ENCODE data around the gene WIPF2. TPM values are rescaled to one million over a fixed set of nuclear protein-coding genes. Genes with fewer than 3 reads are reported as not detected.
A peak's percentile ranks its signal among the peaks of the same experiment; 100 is the strongest.

The WIPF2 gene
- total and polyA plus RNA-seq, 2 donors (not counting 1 experiment from before 2014, with no cell fraction given) = 7.7 to 48.4 TPM

DNA sequence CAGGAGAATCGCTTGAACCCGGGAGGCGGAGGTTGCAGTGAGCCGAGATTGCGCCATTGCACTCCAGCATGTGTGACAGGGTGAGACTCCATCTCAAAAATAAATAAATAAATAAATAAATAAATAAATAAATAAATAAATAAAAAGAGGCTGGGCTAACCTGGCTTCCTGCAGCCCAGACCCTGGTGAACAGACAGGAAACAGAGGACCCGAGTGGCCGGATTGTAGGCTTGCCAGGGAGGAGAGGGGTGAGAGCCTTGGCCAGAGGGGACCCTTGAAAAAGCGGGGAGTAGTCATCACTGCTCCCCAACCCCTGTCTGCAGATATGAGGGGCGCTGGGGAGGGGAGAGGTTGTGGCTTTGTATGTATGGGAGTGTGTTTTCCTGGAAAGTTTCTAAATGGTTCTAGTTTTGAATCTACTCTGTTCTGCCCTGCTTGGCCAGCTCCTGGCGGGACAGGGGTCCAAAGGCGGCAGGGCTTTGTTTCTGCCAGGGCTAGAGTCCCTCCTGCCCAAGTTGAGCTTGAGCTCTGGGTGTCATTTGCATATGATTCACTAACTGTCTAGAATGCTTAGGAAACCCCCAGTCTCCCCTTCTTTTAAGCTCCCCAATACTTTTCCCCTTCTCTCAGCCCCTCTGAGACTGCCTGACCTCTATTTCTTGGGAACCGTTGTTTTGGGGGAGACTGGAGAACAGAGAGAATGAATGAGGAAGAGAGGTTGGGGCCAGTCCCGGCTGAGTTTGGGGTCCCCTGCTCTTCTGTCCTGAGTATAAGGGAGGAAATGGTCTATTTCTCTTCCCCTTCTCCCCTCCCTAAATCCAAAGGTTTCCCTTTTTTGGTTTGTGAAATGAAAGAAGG is 106.3 kb downstream of the WIPF2 start:
- Histone ChIP-seq H3K4me1 (ENCODE audit: control insufficient read depth in 2 of 2, insufficient read depth in 2 of 2, low read length in 2 of 2) (peaks cover 83 to 99% of the 10 kb centered on the region in 2 donors), H3K27me3 (replicated peaks in 1 of 4; ENCODE audit: control extremely low read depth in 1 of 4, control insufficient read depth in 3 of 4, insufficient read depth in 4 of 4, low read length in 3 of 4) (no peaks in the 10 kb centered on the region), H4K20me1 (ENCODE audit: control insufficient read depth, insufficient read depth, low read length, poor library complexity, severe bottlenecking) (no peaks in the 10 kb centered on the region), H3K4me2 (replicated peaks; ENCODE audit: low read depth, low read length, poor library complexity, severe bottlenecking) (peak overlapping the region; percentile 98), H3K4me3 (ENCODE audit: control extremely low read depth in 1 of 5, extremely low read depth in 1 of 5, insufficient read depth in 1 of 5, low read depth in 2 of 5, low read length in 4 of 5) (peak overlapping the region in 4 of 5 experiments; percentile 13 to 60 (median 26)), H2AFZ (ENCODE audit: insufficient read depth, low read depth, low read length, poor library complexity, severe bottlenecking) (no peak overlapping the region), H3K79me2 (ENCODE audit: control insufficient read depth, insufficient read depth, low read length) (peaks cover 99% of the 10 kb centered on the region), H3K27ac (ENCODE audit: low read length in 2 of 2) (peak overlapping the region; percentile 96), H3K9me3 (ENCODE audit: control extremely low read depth in 1 of 3, control insufficient read depth in 2 of 3, insufficient read depth in 1 of 3, low read length in 2 of 3) (no peaks in the 10 kb centered on the region), H3K36me3 (replicated peaks in 1 of 2; ENCODE audit: control extremely low read depth in 1 of 2, control insufficient read depth in 1 of 2, extremely low read depth in 1 of 2, insufficient read depth in 2 of 2, low read length in 1 of 2) (no peaks in the 10 kb centered on the region), H3K9ac (ENCODE audit: low read length) (peak overlapping the region; percentile 92)
- peak overlapping the region; percentile 97 for H3K4me3 Mint-ChIP-seq
- H3K27me3 Mint-ChIP-seq = no peaks in the 10 kb centered on the region
- H3K9me3 Mint-ChIP-seq (ENCODE audit: insufficient read depth) = no peaks in the 10 kb centered on the region
- intact Hi-C loops (cut with micrococcal nuclease) = loop anchor here (1.0 kb wide), 2 partner anchors 7 to 16 kb away; no protein-coding TSS in a partner anchor
- H3K27ac Mint-ChIP-seq = peak overlapping the region; percentile 100
- peaks cover 92% of the 10 kb centered on the region for H3K4me1 Mint-ChIP-seq
- no peak for TF ChIP-seq EZH2 (IDR thresholded peaks at IDR 0.05; ENCODE audit: borderline replicate concordance, insufficient read depth, low read depth, low read length, poor library complexity, severe bottlenecking)
- TF ChIP-seq, protein P1, sequence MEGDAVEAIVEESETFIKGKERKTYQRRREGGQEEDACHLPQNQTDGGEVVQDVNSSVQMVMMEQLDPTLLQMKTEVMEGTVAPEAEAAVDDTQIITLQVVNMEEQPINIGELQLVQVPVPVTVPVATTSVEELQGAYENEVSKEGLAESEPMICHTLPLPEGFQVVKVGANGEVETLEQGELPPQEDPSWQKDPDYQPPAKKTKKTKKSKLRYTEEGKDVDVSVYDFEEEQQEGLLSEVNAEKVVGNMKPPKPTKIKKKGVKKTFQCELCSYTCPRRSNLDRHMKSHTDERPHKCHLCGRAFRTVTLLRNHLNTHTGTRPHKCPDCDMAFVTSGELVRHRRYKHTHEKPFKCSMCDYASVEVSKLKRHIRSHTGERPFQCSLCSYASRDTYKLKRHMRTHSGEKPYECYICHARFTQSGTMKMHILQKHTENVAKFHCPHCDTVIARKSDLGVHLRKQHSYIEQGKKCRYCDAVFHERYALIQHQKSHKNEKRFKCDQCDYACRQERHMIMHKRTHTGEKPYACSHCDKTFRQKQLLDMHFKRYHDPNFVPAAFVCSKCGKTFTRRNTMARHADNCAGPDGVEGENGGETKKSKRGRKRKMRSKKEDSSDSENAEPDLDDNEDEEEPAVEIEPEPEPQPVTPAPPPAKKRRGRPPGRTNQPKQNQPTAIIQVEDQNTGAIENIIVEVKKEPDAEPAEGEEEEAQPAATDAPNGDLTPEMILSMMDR (IDR thresholded peaks at IDR 0.05) = no peak
- ChIA-PET POLR2A (interaction anchor here (0.5 to 6.5 kb wide), 8 partner anchors 8 to 1337 kb away, joined by 3 to 96 read pairs (median 4); partner anchors contain the start of gene CDC6), CTCF (interaction anchor here (0.9 to 12.7 kb wide), 12 partner anchors 8 to 235 kb away, joined by 3 to 119 read pairs (median 6); no protein-coding TSS in a partner anchor)
- DNase-seq (peak; percentile 82), ATAC-seq (ENCODE audit: low read depth) (peak; percentile 6)
- 49% methylated on average over 6 of the region's 13 CpGs for WGBS (ENCODE audit: insufficient coverage)
